GM12878 (cell line): Measurements from ENCODE around the gene ATG3. TPM values are rescaled to one million over a fixed set of nuclear protein-coding genes. Genes with fewer than 3 reads are reported as not detected.

Experiments
- ATAC-seq: fragments of 200-7000 bp; cut with Tn5 transposase; 3 replicates; pipeline ENCODE4 v1.9.1; 2020; ENCODE audit warnings: mild to moderate bottlenecking, moderate library complexity
- BruUV-seq: library from RNA; stranded (reverse); fragments of 400-500 nt; replicated peaks from 2 replicates; lab custom pipeline; 2021; lab: Mats Ljungman, UMichigan
- CTCF ChIA-PET: fragments of 300-600 bp; sonication (Branson Sonifier 250); formaldehyde crosslinking; extraction: SDS; loops from one replicate; lab custom pipeline; 2021; ENCODE audit warnings: inconsistent platforms; lab: Yijun Ruan, JAX
- POLR2A ChIA-PET: fragments of 350-600 bp; formaldehyde crosslinking; extraction: SDS; loops from one replicate; lab custom pipeline; 2021; ENCODE audit warnings: inconsistent platforms; lab: Charles Lee
- RAD21 ChIA-PET: fragments of 300-600 bp; sonication (Branson Sonifier 250); formaldehyde crosslinking; loops from one replicate; lab custom pipeline; 2023; ENCODE audit warnings: antibody characterized with exemption; ENCODE audit not compliant: unreplicated experiment; lab: Charles Lee
- SMC1A ChIA-PET: fragments of 300-600 bp; sonication (Branson Sonifier 250); formaldehyde crosslinking; loops from one replicate; lab custom pipeline; 2023; ENCODE audit not compliant: unreplicated experiment, uncharacterized antibody; lab: Charles Lee
- DNase-seq: peaks from one replicate; pipeline ENCODE4 v3.0.0-alpha.2; 2011; ENCODE audit warnings: low read depth, low spot score
- FAIRE-seq: peaks from 3 replicates; lab custom pipeline; 2011; peaks lifted over from hg19 to GRCh38; lab: Jason Lieb, UNC
- H2AFZ ChIP-seq: 2 replicates; pipeline ENCODE4 v1.6.0; 2011; ENCODE audit warnings: low read depth, low read length, control low read depth; ENCODE audit not compliant: control insufficient read depth
- H3K27ac ChIP-seq: 2 replicates; pipeline ENCODE4 v1.5.1; 2011; ENCODE audit warnings: control low read depth; ENCODE audit not compliant: control insufficient read depth, insufficient read depth
- H3K27me3 ChIP-seq, 2 experiments: replicated peaks in 1 of 2; 2 replicates each; pipeline versions ENCODE4 v1.6.0 to v1.6.1; 2011; ENCODE audit warnings: low read length in 1 of 2; ENCODE audit not compliant: control insufficient read depth in 2 of 2, insufficient read depth in 2 of 2
- H3K36me3 ChIP-seq, 2 experiments: 2 replicates each; pipeline ENCODE4 v1.5.1; 2011; ENCODE audit warnings: low read length in 1 of 2; ENCODE audit not compliant: control insufficient read depth in 2 of 2, insufficient read depth in 2 of 2
- H3K4me1 ChIP-seq: 2 replicates; pipeline ENCODE4 v1.6.1; 2011; ENCODE audit warnings: mild to moderate bottlenecking, low read length, moderate library complexity, mixed read lengths; ENCODE audit not compliant: control insufficient read depth, insufficient read depth
- H3K4me2 ChIP-seq: 2 replicates; pipeline ENCODE4 v1.6.0; 2011; ENCODE audit warnings: control low read depth; ENCODE audit not compliant: control insufficient read depth, insufficient read depth
- H3K4me3 ChIP-seq: fragments of 200-600 bp; sonication (generic); 2 replicates; pipeline ENCODE4 v1.5.1; 2016
- H3K79me2 ChIP-seq: 2 replicates; pipeline ENCODE4 v1.6.0; 2011; ENCODE audit warnings: low read length; ENCODE audit not compliant: control insufficient read depth, insufficient read depth
- H3K9ac ChIP-seq: 2 replicates; pipeline ENCODE4 v1.8.0; 2011; ENCODE audit warnings: low read length, control low read depth, mixed read lengths; ENCODE audit not compliant: control insufficient read depth, insufficient read depth
- H3K9me3 ChIP-seq: replicated peaks from 3 replicates; pipeline ENCODE4 v1.5.1; 2011; ENCODE audit warnings: mild to moderate bottlenecking, low read length; ENCODE audit not compliant: control insufficient read depth, insufficient read depth
- H4K20me1 ChIP-seq: 2 replicates; pipeline ENCODE4 v1.6.0; 2011; ENCODE audit not compliant: control insufficient read depth, insufficient read depth
- ATF7 ChIP-seq: fragments of 450-650 bp; IDR thresholded peaks from 2 replicates; pipeline ENCODE4 v1.6.1; 2016; ENCODE audit warnings: low read depth, mild to moderate bottlenecking
- CREM ChIP-seq: IDR thresholded peaks from 2 replicates; pipeline ENCODE4 v1.6.1; 2014; ENCODE audit warnings: antibody characterized with exemption, low read depth
- E2F4 ChIP-seq: IDR thresholded peaks from 2 replicates; pipeline ENCODE4 v1.6.1; 2012; ENCODE audit warnings: low read depth, low read length, improper control_type of control experiment
- HDAC6 ChIP-seq: fragments of 200-600 bp; sonication (generic); IDR thresholded peaks from one replicate; pipeline ENCODE4 v1.8.0; 2017; ENCODE audit warnings: antibody characterized with exemption; ENCODE audit not compliant: unreplicated experiment
- IKZF2 ChIP-seq, 2 experiments: fragments of 450-650 bp; IDR thresholded peaks; 2 replicates each; pipeline ENCODE4 v1.6.1; 2017; ENCODE audit warnings: mild to moderate bottlenecking in 2 of 2, moderate library complexity in 2 of 2
- MXI1 ChIP-seq: fragments of 150-350 bp; IDR thresholded peaks from 2 replicates; pipeline ENCODE4 v1.6.1; 2011; ENCODE audit warnings: low read depth, mild to moderate bottlenecking, inconsistent platforms, low read length, improper control_type of control experiment
- MYC ChIP-seq: IDR thresholded peaks from 2 replicates; pipeline ENCODE4 v1.6.1; 2011; ENCODE audit warnings: mild to moderate bottlenecking, low read length, moderate library complexity, inconsistent platforms; ENCODE audit not compliant: insufficient read depth, insufficient replicate concordance, insufficient read length, severe bottlenecking
- POLR2AphosphoS2 ChIP-seq: IDR thresholded peaks from 2 replicates; pipeline ENCODE4 v1.6.1; 2011; ENCODE audit warnings: low read depth, mild to moderate bottlenecking, low read length, improper control_type of control experiment, moderate library complexity
- RBBP5 ChIP-seq: fragments of 200-600 bp; sonication (generic); conservative IDR thresholded peaks from 2 replicates; pipeline ENCODE4 v1.6.1; 2016
- STAT3 ChIP-seq: IDR thresholded peaks from 2 replicates; pipeline ENCODE4 v1.6.1; 2011; ENCODE audit warnings: low read depth, low read length, improper control_type of control experiment
- TAF1 ChIP-seq: IDR thresholded peaks from 2 replicates; pipeline ENCODE4 v1.6.1; 2011; ENCODE audit warnings: mild to moderate bottlenecking, low read depth, low read length, borderline replicate concordance
- ZBTB33 ChIP-seq: fragments of 450-650 bp; IDR thresholded peaks from 2 replicates; pipeline ENCODE4 v1.6.1; 2017; ENCODE audit warnings: mild to moderate bottlenecking
- ZNF592 ChIP-seq: fragments of 450-650 bp; IDR thresholded peaks from 2 replicates; pipeline ENCODE4 v1.6.1; 2017; ENCODE audit warnings: mild to moderate bottlenecking, moderate library complexity
- ZNF622 ChIP-seq: fragments of 450-650 bp; IDR thresholded peaks from 2 replicates; pipeline ENCODE4 v1.6.1; 2017; ENCODE audit warnings: mild to moderate bottlenecking, inconsistent platforms
- ZZZ3 ChIP-seq: IDR thresholded peaks from 2 replicates; pipeline ENCODE4 v1.6.1; 2011; ENCODE audit warnings: low read depth; ENCODE audit not compliant: control insufficient read depth, insufficient read length
- WGBS: methylation state at CpG from one replicate; pipeline ENCODE4 v1.1.6; 2016; ENCODE audit warnings: low lambda C conversion rate; ENCODE audit not compliant: insufficient replicate concordance, insufficient coverage; ENCODE audit errors: missing lambda C conversion rate; 5-methylcytosine and 5-hydroxymethylcytosine counted together
- in situ Hi-C: fragments of 300-500 bp; cut with MboI; formaldehyde crosslinking; loops from 9 replicates; pipeline ENCODE4 v1.14.3; 2018; ENCODE audit warnings: mixed read lengths
- intact Hi-C: fragments of 100-400 bp; cut with micrococcal nuclease; formaldehyde crosslinking; loops from one replicate; pipeline ENCODE4 v1.14.2; 2022; ENCODE audit not compliant: unreplicated experiment
- polyA plus RNA-seq, 11 experiments: library from polyadenylated mRNA; depleted of rRNA in 4 of 11; unstranded in 6 of 11; stranded (reverse) in 5 of 11; fragments of >200 nt; fragmentation: Nextera tagmentation in 4 of 11; fragmentation: Illumina TruSeq in 1 of 11; extraction: Ambion mirVana in 4 of 11; extraction: Trizol in 1 of 11; gene quantifications; 1 replicate in 1 of 11; 2 replicates in 10 of 11; pipeline versions ENCODE4 v1.2.1 to v1.2.3, GENCODE V29; 2011 to 2016; ENCODE audit warnings: inconsistent platforms in 2 of 11, missing spikeins in 2 of 11, low read depth in 1 of 11
- total RNA-seq, 4 experiments: library from RNA; depleted of rRNA in 3 of 4; stranded (reverse); fragments of >200 nt in 3 of 4; fragmentation: Illumina TruSeq in 1 of 4; extraction: Trizol in 1 of 4; gene quantifications; 2 replicates each; pipeline versions ENCODE4 v1.2.1 to v1.2.3, GENCODE V29; 2013 to 2021

Gene ATG3
- total and polyA plus RNA-seq, 10 of the 15 experiments (the other 5 are each of a cell fraction or from before 2014, with no cell fraction given) = 49.8 to 97.0 (median 63.6) TPM

GRCh38 chr3:112585782-112586181 lies 24.0 kb upstream of the ATG3 start (continued):
- no peak for TF ChIP-seq ATF7
- TF ChIP-seq POLR2AphosphoS2 = no peak
- TF ChIP-seq HDAC6 = no peak
- no peak for TF ChIP-seq ZZZ3
- TF ChIP-seq MYC = no peak
- TF ChIP-seq STAT3 = no peak
- TF ChIP-seq, all 136 proteins: peak for 0

- ATAC-seq = no peak
- no peak for DNase-seq
- TF ChIP-seq TAF1 (no peak), STAT3 (no peak), ZNF592 (no peak), ZNF622 (no peak), RBBP5 (no peak), ZBTB33 (no peak), E2F4 (no peak), MXI1 (no peak), CREM (no peak), IKZF2 (IDR thresholded peaks at IDR 0.05) (no peak)
- H3K9ac ChIP-seq = no peak overlapping the region
- no peaks in the 10 kb centered on the region for H3K9me3 ChIP-seq
- intact Hi-C loops = loop anchor here (5.0 kb wide), 1 partner anchor 394 kb away; the partner anchor contains the start of gene CD200R1
- H3K27me3 ChIP-seq = no peaks in the 10 kb centered on the region
- BruUV-seq = no TSS peak
- FAIRE-seq = peak; percentile 7
- in situ Hi-C loops = no loop called here
- ChIA-PET CTCF (interaction anchor here (0.9 to 3.2 kb wide), 28 partner anchors 9 to 705 kb away, joined by 3 to 32 read pairs (median 6); partner anchors contain the start of gene SLC9C1), POLR2A (no interaction called here), RAD21 (interaction anchor here (0.7 to 2.5 kb wide), 8 partner anchors 52 to 705 kb away, joined by 3 to 10 read pairs (median 4); partner anchors contain the start of gene SLC9C1), SMC1A (interaction anchor here (0.8 to 2.2 kb wide), 21 partner anchors 10 to 484 kb away, joined by 3 to 12 read pairs (median 5); partner anchors contain the start of genes GTPBP8 and SLC9C1)
- H3K4me1 ChIP-seq = no peaks in the 10 kb centered on the region
- no peak overlapping the region for H2AFZ ChIP-seq
- H3K27ac ChIP-seq = no peak overlapping the region
- no peaks in the 10 kb centered on the region for H3K79me2 ChIP-seq
- H3K36me3 ChIP-seq = peaks cover 0 to 12% of the 10 kb centered on the region in 2 experiments; a peak in 2 of 4 replicates
- H4K20me1 ChIP-seq = no peaks in the 10 kb centered on the region
- H3K4me3 ChIP-seq = no peak overlapping the region
- no peak overlapping the region for H3K4me2 ChIP-seq
- WGBS = 82% methylated on average over 3 of the region's 3 CpGs
Observed at GRCh38 chr3:112583105-112583504, 21.3 kb upstream of the ATG3 start.
